Erythroblast (primary cell): ENCODE measurements around the gene HAGHL.

Source experiments
- GATA1 ChIP-seq: IDR thresholded peaks from 2 replicates; pipeline ENCODE4 v1.6.1; 2011; ENCODE audit warnings: low read depth, mild to moderate bottlenecking, control low read depth, low read length, moderate library complexity
- POLR2A ChIP-seq: IDR thresholded peaks from 2 replicates; pipeline ENCODE4 v1.6.1; 2011; ENCODE audit warnings: mild to moderate bottlenecking, low read length

DNA sequence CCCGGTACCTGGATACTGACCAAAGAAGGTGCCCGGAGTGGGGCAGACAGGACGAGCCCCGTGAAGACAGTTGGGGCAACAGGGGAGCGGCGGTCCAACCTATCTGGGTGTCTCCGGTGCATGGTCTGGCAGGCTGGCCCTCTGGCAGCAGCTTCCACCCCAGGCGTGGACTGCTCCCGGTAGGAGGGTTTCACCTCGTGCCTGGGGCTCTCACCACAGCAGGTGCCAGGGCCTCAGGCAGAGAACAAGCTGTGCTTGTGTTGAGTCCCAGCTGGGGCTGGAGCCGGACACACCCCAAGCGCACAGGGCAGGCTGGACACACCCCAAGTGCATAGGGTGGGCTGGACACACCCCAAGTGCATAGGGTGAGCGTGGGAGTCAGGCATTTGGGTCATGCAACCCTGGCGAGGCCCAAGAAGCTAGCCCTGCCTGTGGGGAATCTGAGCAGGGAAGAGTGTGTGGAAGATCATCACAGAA is 19.8 kb upstream of the HAGHL start:
- no peak for TF ChIP-seq POLR2A
- TF ChIP-seq GATA1, result no peak
